Body of pancreas (tissue), 4 donors: Measurements from ENCODE around the gene MAMDC2. TPM values are rescaled to one million over a fixed set of nuclear protein-coding genes. Genes with fewer than 3 reads are reported as not detected.

ENCODE experiments used
- ATAC-seq: fragments of 150-250 bp; one replicate; pipeline ENCODE4 v1.9.1; 2016
- DNase-seq, 4 donors: peaks; one replicate each; pipeline ENCODE4 v3.0.0-alpha.2; 2019
- H3K27ac ChIP-seq, 4 donors: fragments of 200-600 bp; sonication (generic); 1 replicate in 3 of 4; 2 replicates in 1 of 4; pipeline versions ENCODE4 v1.5.1 to v1.6.1; 2016 to 2019; ENCODE audit warnings: mild to moderate bottlenecking in 1 of 4, mixed read lengths in 1 of 4, moderate library complexity in 1 of 4
- H3K27me3 ChIP-seq, 2 donors: fragments of 200-600 bp; sonication (generic); one replicate each; pipeline ENCODE4 v1.6.0; 2016; ENCODE audit warnings: mild to moderate bottlenecking in 1 of 2
- H3K36me3 ChIP-seq, 2 donors: fragments of 200-600 bp; sonication (generic); replicated peaks in 1 of 2; 2 replicates each; pipeline ENCODE4 v1.5.1; 2016; ENCODE audit warnings: low read depth in 2 of 2; ENCODE audit not compliant: insufficient read depth in 1 of 2
- H3K4me1 ChIP-seq: fragments of 200-600 bp; sonication (generic); one replicate; pipeline ENCODE4 v1.6.0; 2016
- H3K4me3 ChIP-seq, 2 donors: fragments of 200-600 bp; sonication (generic); 1 replicate in 1 of 2; 2 replicates in 1 of 2; pipeline ENCODE4 v1.5.1; 2016 to 2019
- H3K9me3 ChIP-seq, 3 donors: fragments of 200-600 bp; sonication (generic); 1 replicate in 2 of 3; 2 replicates in 1 of 3; pipeline ENCODE4 v1.5.1; 2016
- CTCF ChIP-seq, 7 experiments: fragments of 450-650 bp in 4 of 7; fragments of 200-600 bp in 3 of 7; sonication (generic) in 3 of 7; IDR thresholded peaks; one replicate each; pipeline ENCODE4 v1.5.1; 2016 to 2019; ENCODE audit warnings: antibody characterized with exemption in 7 of 7
- POLR2A ChIP-seq, 3 donors: fragments of 450-650 bp; IDR thresholded peaks; one replicate each; pipeline ENCODE4 v1.6.1; 2016; ENCODE audit warnings: antibody characterized with exemption in 3 of 3, mild to moderate bottlenecking in 2 of 3
- WGBS, 2 donors: methylation state at CpG; one replicate each; pipeline ENCODE4 v1.1.5; 2017; 5-methylcytosine and 5-hydroxymethylcytosine counted together
- intact Hi-C: fragments of 100-400 bp; cut with DNase I; formaldehyde crosslinking; loops from one replicate; pipeline ENCODE4 v1.15.1; 2023
- total RNA-seq, 2 donors: library from RNA; depleted of rRNA; stranded (reverse); fragments of >200 nt; gene quantifications; one replicate each; pipeline ENCODE4 v1.1.0, GENCODE V29; 2016

Gene MAMDC2
- total RNA-seq, 2 donors from 2014 or later, result 4.0 to 17.1 TPM

GRCh38 chr9:70127036-70127435 is 83.4 kb downstream of the MAMDC2 start:
- ATAC-seq, result peak; percentile 67
- Histone ChIP-seq H3K4me3 (no peak overlapping the region), H3K4me1 (peaks cover 57% of the 10 kb centered on the region), H3K9me3 (no peaks in the 10 kb centered on the region), H3K36me3 (no peaks in the 10 kb centered on the region), H3K27me3 (no peaks in the 10 kb centered on the region), H3K27ac (peak overlapping the region in 1 of 4 donors; percentile 22)
- 45 to 50% methylated on average over 6 of the region's 6 CpGs for WGBS, 2 donors
- TF ChIP-seq POLR2A (IDR thresholded peaks at IDR 0.05) (no peak), CTCF (IDR thresholded peaks at IDR 0.05) (no peak)
- DNase-seq, result no peak
- intact Hi-C loops, result no loop called here

DNA sequence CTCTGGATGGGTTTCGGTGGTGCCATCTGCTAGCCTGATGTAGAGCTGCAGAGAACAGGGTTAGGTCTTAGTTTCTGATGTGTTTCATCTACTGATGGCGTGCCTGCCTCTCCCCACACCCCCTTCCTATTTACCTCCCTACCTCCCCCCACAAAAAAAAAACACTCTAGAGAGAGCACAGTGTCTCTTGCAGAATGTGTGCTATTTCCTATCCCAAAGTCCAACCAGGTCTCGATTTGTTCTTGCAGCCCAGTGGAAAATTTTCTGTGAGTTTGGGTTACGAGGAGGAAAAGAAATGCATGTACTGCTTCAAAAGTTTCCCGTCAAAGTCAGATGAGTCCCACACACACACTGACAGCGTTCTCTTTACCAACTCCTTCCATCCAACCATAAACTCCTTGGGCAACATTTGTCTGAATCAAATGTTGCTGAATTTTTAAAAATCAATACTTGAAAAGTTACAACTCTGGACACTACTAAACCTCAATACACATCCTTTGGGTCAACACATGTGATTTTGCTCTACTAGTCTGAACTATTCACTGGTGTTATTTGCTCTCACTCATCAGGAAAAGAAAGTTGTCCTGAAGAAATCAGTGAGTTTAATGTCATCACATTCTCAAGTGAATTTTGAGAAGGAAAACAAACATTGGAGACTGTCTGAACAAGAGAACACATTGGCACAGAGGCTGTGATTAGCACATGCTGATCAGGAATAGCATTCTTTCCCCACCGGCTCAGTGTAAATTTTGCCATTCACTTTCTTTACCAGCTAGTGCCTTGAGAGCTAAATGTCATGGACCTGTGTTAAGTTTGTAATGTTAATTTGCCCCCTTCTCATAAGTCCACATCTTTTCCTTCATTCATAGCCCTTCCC is 84.1 kb downstream of the MAMDC2 start:
- WGBS, 2 donors, result 71 to 72% methylated on average over 7 of the region's 7 CpGs

DNA sequence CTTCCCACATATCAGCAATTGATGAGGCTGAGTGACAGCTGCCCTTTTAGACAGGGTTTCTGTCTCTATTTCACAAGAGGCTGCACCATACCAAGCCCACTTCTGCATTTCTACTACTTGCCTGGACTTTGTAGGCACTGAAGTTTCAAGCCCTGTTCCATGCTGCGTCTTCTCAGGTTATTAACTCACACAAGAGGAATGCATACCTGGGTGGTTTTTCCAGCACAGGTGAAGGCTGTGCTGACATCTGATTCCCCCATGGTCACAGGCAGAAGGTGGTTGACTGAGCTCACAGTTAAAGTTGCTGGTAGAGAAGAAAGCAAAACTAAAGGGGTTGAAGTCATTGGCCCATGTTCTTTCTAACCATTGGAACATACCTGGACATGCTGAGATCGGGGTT is 86.6 kb downstream of the MAMDC2 start:
- intact Hi-C loops, result no loop called here

More for the DNA sequence above, 84.1 kb downstream of the MAMDC2 start:
- Histone ChIP-seq H3K27ac (peak overlapping the region in 1 of 4 donors; percentile 22), H3K36me3 (no peaks in the 10 kb centered on the region), H3K4me3 (no peak overlapping the region), H3K4me1 (peaks cover 57% of the 10 kb centered on the region), H3K27me3 (no peaks in the 10 kb centered on the region), H3K9me3 (no peaks in the 10 kb centered on the region)
- TF ChIP-seq CTCF (IDR thresholded peaks at IDR 0.05) (no peak), POLR2A (IDR thresholded peaks at IDR 0.05) (no peak)
- intact Hi-C loops, result no loop called here
- ATAC-seq (peak; percentile 41), DNase-seq (no peak)

DNA sequence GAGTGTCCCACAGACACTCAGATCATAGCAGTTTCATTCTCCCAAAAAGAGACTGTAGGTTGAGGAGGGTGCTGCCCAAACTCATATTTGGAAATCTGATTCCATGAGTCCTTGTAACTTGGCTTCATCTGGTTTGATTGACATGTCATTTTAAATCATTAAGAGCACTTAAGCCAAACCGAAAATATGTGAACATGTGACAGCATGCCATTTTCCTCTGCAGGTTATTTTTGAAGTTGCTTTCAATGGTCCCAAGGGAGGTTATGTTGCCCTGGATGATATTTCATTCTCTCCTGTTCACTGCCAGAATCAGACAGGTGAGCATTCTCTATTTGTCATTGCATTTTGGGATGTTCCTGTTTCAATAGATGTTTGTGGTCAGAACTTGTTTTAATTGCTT is 87.6 kb downstream of the MAMDC2 start:
- intact Hi-C loops, result no loop called here
- TF ChIP-seq CTCF (IDR thresholded peaks at IDR 0.05) (no peak), POLR2A (IDR thresholded peaks at IDR 0.05) (no peak)
- 78% methylated on average over 1 of the region's 1 CpG for WGBS, 2 donors
- ATAC-seq (no peak), DNase-seq (no peak)
- Histone ChIP-seq H3K4me1 (peaks cover 24% of the 10 kb centered on the region), H3K4me3 (no peak overlapping the region), H3K27ac (no peak overlapping the region), H3K9me3 (no peaks in the 10 kb centered on the region), H3K36me3 (no peaks in the 10 kb centered on the region), H3K27me3 (no peaks in the 10 kb centered on the region)

More for the DNA sequence above, 86.6 kb downstream of the MAMDC2 start:
- H3K4me3 ChIP-seq, result no peak overlapping the region
- no peak overlapping the region for H3K27ac ChIP-seq
- TF ChIP-seq CTCF (IDR thresholded peaks at IDR 0.05) (no peak), POLR2A (IDR thresholded peaks at IDR 0.05) (no peak)
- WGBS, 2 donors, result 84 to 98% methylated on average over 2 of the region's 2 CpGs
- H3K4me1 ChIP-seq, result peaks cover 35% of the 10 kb centered on the region
- no peak for DNase-seq
- no peaks in the 10 kb centered on the region for H3K27me3 ChIP-seq
- H3K36me3 ChIP-seq, result no peaks in the 10 kb centered on the region
- no peak for ATAC-seq
- no peaks in the 10 kb centered on the region for H3K9me3 ChIP-seq
